Measurements from ENCODE around the gene NSF. TPM values are rescaled to one million over a fixed set of nuclear protein-coding genes. Genes with fewer than 3 reads are reported as not detected.

The NSF gene
- total and polyA plus RNA-seq, 3 experiments from 2014 or later = 22.7 to 43.0 (median 37.7) TPM

DNA sequence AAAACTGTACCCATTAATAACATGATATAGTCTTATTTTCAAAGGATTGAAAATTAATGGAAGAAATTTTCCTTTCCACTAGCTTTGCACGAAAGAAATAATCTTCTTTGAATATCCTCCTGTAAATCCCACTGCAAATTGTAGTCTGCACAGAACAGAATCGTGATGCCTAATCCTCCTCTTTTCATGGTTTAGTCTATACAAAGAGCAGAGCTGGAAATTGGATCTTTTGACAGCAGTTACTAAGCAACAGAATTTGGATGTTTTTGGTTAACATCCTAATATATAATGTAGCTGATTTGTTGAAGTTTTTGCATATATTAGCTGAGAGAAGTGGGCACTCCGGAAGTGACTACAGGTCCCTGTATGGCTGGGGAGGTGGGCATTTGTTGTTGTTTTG lies 129.4 kb downstream of the NSF start:
- Mint-ChIP-seq H3K4me1 (no peaks in the 10 kb centered on the region), H3K36me3 (peaks cover 0 to 55% (median 26%) of the 10 kb centered on the region in 3 donors), H3K27me3 (peaks cover 0 to 2% of the 10 kb centered on the region in 2 donors), H3K27ac (no peak overlapping the region), H3K4me3 (no peak overlapping the region), H3K9me3 (no peaks in the 10 kb centered on the region)
- H3K4me1 ChIP-seq (ENCODE audit: insufficient read depth, low read length) = no peaks in the 10 kb centered on the region
- H3K4me3 ChIP-seq (ENCODE audit: low read length) = no peak overlapping the region
- ChIA-PET POLR2A (no interaction called here), CTCF (no interaction called here)
- H3K36me3 ChIP-seq (ENCODE audit: insufficient read depth, low read length) = peaks cover 8% of the 10 kb centered on the region
- DNase-seq = no peak
- no peak overlapping the region for H3K27ac ChIP-seq (ENCODE audit: low read depth, low read length)
- no peaks in the 10 kb centered on the region for H3K9me3 ChIP-seq (ENCODE audit: low read length)
- H3K27me3 ChIP-seq (ENCODE audit: insufficient read depth, low read length, poor library complexity, severe bottlenecking) = no peaks in the 10 kb centered on the region

- peaks cover 0 to 58% (median 26%) of the 10 kb centered on the region in 3 donors for H3K36me3 Mint-ChIP-seq
- DNase-seq = no peak
- Histone ChIP-seq H3K27me3 (ENCODE audit: insufficient read depth, low read length, poor library complexity, severe bottlenecking) (no peaks in the 10 kb centered on the region), H3K4me3 (ENCODE audit: low read length) (no peak overlapping the region), H3K27ac (ENCODE audit: low read depth, low read length) (no peak overlapping the region), H3K9me3 (ENCODE audit: low read length) (no peaks in the 10 kb centered on the region), H3K4me1 (ENCODE audit: insufficient read depth, low read length) (no peaks in the 10 kb centered on the region), H3K36me3 (ENCODE audit: insufficient read depth, low read length) (peaks cover 8% of the 10 kb centered on the region)
- no peak overlapping the region for H3K27ac Mint-ChIP-seq
- peaks cover 0 to 5% of the 10 kb centered on the region in 2 donors for H3K27me3 Mint-ChIP-seq
- H3K4me3 Mint-ChIP-seq = no peak overlapping the region
- no peaks in the 10 kb centered on the region for H3K4me1 Mint-ChIP-seq
- CTCF ChIA-PET = no interaction called here
- H3K9me3 Mint-ChIP-seq = no peaks in the 10 kb centered on the region
- POLR2A ChIA-PET = no interaction called here
Observed at GRCh38 chr17:46720408-46720807, 129.9 kb downstream of the NSF start.

DNA sequence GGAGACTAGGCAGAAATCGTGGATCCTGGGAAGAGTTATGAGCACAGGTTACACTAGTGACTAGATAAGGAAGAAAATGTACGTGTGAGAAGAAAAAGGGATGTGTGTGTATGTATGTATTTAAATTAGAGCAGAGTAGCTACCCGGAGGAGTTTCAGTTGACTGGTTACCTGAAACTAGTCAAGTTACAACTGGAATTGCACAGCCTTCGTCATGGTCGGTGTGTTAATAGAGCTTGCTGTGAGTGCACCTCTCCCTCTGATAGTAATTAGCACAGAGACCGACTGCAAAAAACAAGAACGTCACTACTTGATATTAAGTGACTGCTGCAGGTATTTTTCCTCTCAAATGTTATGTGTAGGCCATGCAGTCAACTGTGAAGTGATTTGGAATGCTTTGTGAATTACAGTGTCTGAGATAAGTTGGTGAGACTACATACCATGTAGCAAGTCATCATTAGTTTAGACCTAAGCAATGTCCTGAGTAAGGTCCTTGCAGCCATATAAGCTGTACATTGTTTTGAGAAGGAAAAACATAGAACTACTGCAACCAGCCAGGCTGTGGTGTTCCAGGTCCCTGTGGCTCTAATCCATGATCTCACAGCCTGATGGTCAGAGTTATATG lies 132.3 kb downstream of the NSF start:
- no peaks in the 10 kb centered on the region for H3K4me1 Mint-ChIP-seq
- Histone ChIP-seq H3K36me3 (ENCODE audit: insufficient read depth, low read length) (peaks cover 13% of the 10 kb centered on the region), H3K4me1 (ENCODE audit: insufficient read depth, low read length) (no peaks in the 10 kb centered on the region), H3K9me3 (ENCODE audit: low read length) (no peaks in the 10 kb centered on the region), H3K4me3 (ENCODE audit: low read length) (no peak overlapping the region), H3K27me3 (ENCODE audit: insufficient read depth, low read length, poor library complexity, severe bottlenecking) (no peaks in the 10 kb centered on the region), H3K27ac (ENCODE audit: low read depth, low read length) (no peak overlapping the region)
- no peaks in the 10 kb centered on the region for H3K9me3 Mint-ChIP-seq
- no peak for DNase-seq
- POLR2A ChIA-PET = no interaction called here
- CTCF ChIA-PET = no interaction called here
- H3K36me3 Mint-ChIP-seq = peaks cover 0 to 70% (median 34%) of the 10 kb centered on the region in 3 donors
- H3K27ac Mint-ChIP-seq = peak overlapping the region in 2 of 8 donors; percentile 12 to 51
- peaks cover 0 to 5% of the 10 kb centered on the region in 2 donors for H3K27me3 Mint-ChIP-seq
- no peak overlapping the region for H3K4me3 Mint-ChIP-seq

DNA sequence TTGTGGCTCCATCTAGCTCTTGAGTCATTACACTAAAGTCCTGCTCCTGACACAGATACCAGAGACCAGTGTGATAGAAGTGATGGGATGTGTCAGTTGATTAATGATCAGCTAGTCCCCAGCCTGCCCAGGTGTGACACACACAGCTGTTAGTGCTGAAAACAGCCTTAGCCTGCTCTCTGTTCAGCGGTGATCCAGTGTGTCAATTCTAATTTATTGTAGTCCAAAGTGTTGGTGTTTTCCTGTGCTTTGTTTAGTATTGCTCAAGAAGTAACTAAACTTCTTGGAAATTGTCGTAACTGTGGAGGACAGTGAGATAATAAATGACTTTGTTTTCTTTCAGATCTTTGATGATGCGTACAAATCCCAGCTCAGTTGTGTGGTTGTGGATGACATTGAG lies 135.7 kb downstream of the NSF start:
- CTCF ChIA-PET = no interaction called here
- Mint-ChIP-seq H3K27ac (peak overlapping the region in 1 of 8 donors; percentile 13), H3K36me3 (peaks cover 0 to 72% (median 33%) of the 10 kb centered on the region in 3 donors), H3K4me1 (no peaks in the 10 kb centered on the region), H3K27me3 (peaks cover 0 to 2% of the 10 kb centered on the region in 2 donors), H3K4me3 (no peak overlapping the region), H3K9me3 (no peaks in the 10 kb centered on the region)
- Histone ChIP-seq H3K27ac (ENCODE audit: low read depth, low read length) (no peak overlapping the region), H3K27me3 (ENCODE audit: insufficient read depth, low read length, poor library complexity, severe bottlenecking) (no peaks in the 10 kb centered on the region), H3K4me1 (ENCODE audit: insufficient read depth, low read length) (no peaks in the 10 kb centered on the region), H3K4me3 (ENCODE audit: low read length) (no peak overlapping the region), H3K36me3 (ENCODE audit: insufficient read depth, low read length) (peaks cover 13% of the 10 kb centered on the region), H3K9me3 (ENCODE audit: low read length) (no peaks in the 10 kb centered on the region)
- DNase-seq = no peak
- POLR2A ChIA-PET = no interaction called here

DNA sequence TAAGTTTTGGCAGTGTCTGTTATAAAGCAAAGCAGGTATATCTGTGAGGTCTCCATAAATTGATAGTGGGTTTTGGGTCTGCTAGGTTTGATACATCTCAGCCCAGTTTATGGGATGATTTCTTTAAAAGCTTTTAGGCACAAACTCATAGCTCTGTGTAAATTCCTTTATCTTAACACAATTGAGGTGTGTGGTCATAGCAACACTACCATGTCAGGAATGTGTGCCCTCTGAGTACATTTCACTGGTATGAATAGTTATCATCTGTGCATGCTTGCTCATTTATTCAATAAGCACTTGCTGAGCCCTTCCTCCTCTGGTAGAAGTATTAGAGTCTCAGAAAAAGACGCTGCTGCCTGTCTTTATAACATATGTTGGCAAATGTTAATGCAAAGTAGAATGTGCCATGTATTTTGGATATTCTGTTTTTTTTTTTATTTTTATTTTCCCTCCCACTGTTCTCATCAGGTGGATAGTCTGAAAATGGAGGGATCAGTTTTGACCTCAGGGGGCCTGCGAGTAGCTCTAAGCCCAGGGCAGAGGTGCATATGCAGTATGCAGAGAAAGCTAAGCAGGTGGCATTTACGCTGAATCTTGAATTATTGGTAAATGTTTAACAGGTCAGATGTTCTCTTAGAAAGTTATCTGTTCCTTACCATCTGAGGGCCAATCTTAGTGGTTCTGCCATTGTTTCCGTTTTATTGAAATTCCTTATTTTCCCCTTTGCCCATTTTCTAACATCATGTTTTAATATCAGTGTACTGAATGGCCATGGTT lies 137.3 kb downstream of the NSF start:
- H3K36me3 ChIP-seq (ENCODE audit: insufficient read depth, low read length) = peaks cover 13% of the 10 kb centered on the region
- H3K9me3 ChIP-seq (ENCODE audit: low read length) = no peaks in the 10 kb centered on the region
- Mint-ChIP-seq H3K4me1 (no peaks in the 10 kb centered on the region), H3K27me3 (peaks cover 0 to 2% of the 10 kb centered on the region in 2 donors), H3K27ac (no peak overlapping the region), H3K9me3 (no peaks in the 10 kb centered on the region), H3K36me3 (peaks cover 0 to 72% (median 34%) of the 10 kb centered on the region in 3 donors), H3K4me3 (no peak overlapping the region)
- DNase-seq = no peak
- H3K27me3 ChIP-seq (ENCODE audit: insufficient read depth, low read length, poor library complexity, severe bottlenecking) = no peaks in the 10 kb centered on the region
- no peak overlapping the region for H3K27ac ChIP-seq (ENCODE audit: low read depth, low read length)
- no peaks in the 10 kb centered on the region for H3K4me1 ChIP-seq (ENCODE audit: insufficient read depth, low read length)
- ChIA-PET CTCF (no interaction called here), POLR2A (no interaction called here)
- H3K4me3 ChIP-seq (ENCODE audit: low read length) = no peak overlapping the region

GRCh38 chr17:46730026-46730425 lies 139.6 kb downstream of the NSF start:
- DNase-seq = no peak
- Mint-ChIP-seq H3K27ac (no peak overlapping the region), H3K9me3 (no peaks in the 10 kb centered on the region), H3K4me1 (no peaks in the 10 kb centered on the region), H3K4me3 (no peak overlapping the region), H3K36me3 (peaks cover 0 to 70% (median 24%) of the 10 kb centered on the region in 3 donors), H3K27me3 (peaks cover 0 to 2% of the 10 kb centered on the region in 2 donors)
- peaks cover 5% of the 10 kb centered on the region for H3K36me3 ChIP-seq (ENCODE audit: insufficient read depth, low read length)
- ChIA-PET CTCF (no interaction called here), POLR2A (no interaction called here)
- no peaks in the 10 kb centered on the region for H3K9me3 ChIP-seq (ENCODE audit: low read length)
- H3K4me3 ChIP-seq (ENCODE audit: low read length) = no peak overlapping the region
- H3K27ac ChIP-seq (ENCODE audit: low read depth, low read length) = no peak overlapping the region
- no peaks in the 10 kb centered on the region for H3K4me1 ChIP-seq (ENCODE audit: insufficient read depth, low read length)
- no peaks in the 10 kb centered on the region for H3K27me3 ChIP-seq (ENCODE audit: insufficient read depth, low read length, poor library complexity, severe bottlenecking)

- H3K9me3 Mint-ChIP-seq = no peaks in the 10 kb centered on the region
- Histone ChIP-seq H3K4me1 (ENCODE audit: insufficient read depth, low read length) (no peaks in the 10 kb centered on the region), H3K9me3 (ENCODE audit: low read length) (no peaks in the 10 kb centered on the region), H3K4me3 (ENCODE audit: low read length) (no peak overlapping the region), H3K27ac (ENCODE audit: low read depth, low read length) (no peak overlapping the region), H3K36me3 (ENCODE audit: insufficient read depth, low read length) (peaks cover 5% of the 10 kb centered on the region), H3K27me3 (ENCODE audit: insufficient read depth, low read length, poor library complexity, severe bottlenecking) (no peaks in the 10 kb centered on the region)
- H3K4me3 Mint-ChIP-seq = no peak overlapping the region
- CTCF ChIA-PET = no interaction called here
- POLR2A ChIA-PET = no interaction called here
- no peak for DNase-seq
- H3K27ac Mint-ChIP-seq = no peak overlapping the region
- no peaks in the 10 kb centered on the region for H3K27me3 Mint-ChIP-seq
- H3K4me1 Mint-ChIP-seq = no peaks in the 10 kb centered on the region
- peaks cover 0 to 64% (median 24%) of the 10 kb centered on the region in 3 donors for H3K36me3 Mint-ChIP-seq
Observed at GRCh38 chr17:46730679-46731078, 140.2 kb downstream of the NSF start.

GRCh38 chr17:46732160-46732559 lies 141.7 kb downstream of the NSF start:
- ChIA-PET POLR2A (interaction anchor here (0.6 kb wide), 2 partner anchors 19 to 595 kb away, joined by 3 to 6 read pairs; no protein-coding TSS in a partner anchor), CTCF (no interaction called here)
- no peak for DNase-seq
- Histone ChIP-seq H3K4me1 (ENCODE audit: insufficient read depth, low read length) (no peaks in the 10 kb centered on the region), H3K27ac (ENCODE audit: low read depth, low read length) (no peak overlapping the region), H3K4me3 (ENCODE audit: low read length) (no peak overlapping the region), H3K27me3 (ENCODE audit: insufficient read depth, low read length, poor library complexity, severe bottlenecking) (no peaks in the 10 kb centered on the region), H3K36me3 (ENCODE audit: insufficient read depth, low read length) (no peaks in the 10 kb centered on the region), H3K9me3 (ENCODE audit: low read length) (no peaks in the 10 kb centered on the region)
- no peaks in the 10 kb centered on the region for H3K9me3 Mint-ChIP-seq
- H3K27ac Mint-ChIP-seq = no peak overlapping the region
- peaks cover 0 to 59% (median 19%) of the 10 kb centered on the region in 3 donors for H3K36me3 Mint-ChIP-seq
- H3K4me3 Mint-ChIP-seq = no peak overlapping the region
- no peaks in the 10 kb centered on the region for H3K4me1 Mint-ChIP-seq
- no peaks in the 10 kb centered on the region for H3K27me3 Mint-ChIP-seq
